Liver (tissue), 9 donors: ENCODE results near the gene ARHGEF4. TPM values are rescaled to one million over a fixed set of nuclear protein-coding genes. Genes with fewer than 3 reads are reported as not detected.

Experiments used
- DNase-seq: peaks from one replicate; pipeline ENCODE4 v3.0.0-alpha.2; 2017; ENCODE audit warnings: low spot score
- H3K27ac ChIP-seq, 2 donors: one replicate each; pipeline ENCODE4 v1.7.0; 2013; ENCODE audit warnings: inconsistent platforms in 2 of 2, low read length in 2 of 2, control low read depth in 1 of 2, low read depth in 1 of 2, mild to moderate bottlenecking in 1 of 2
- H3K27me3 ChIP-seq, 4 donors: one replicate each; pipeline versions ENCODE4 v1.6.1 to v1.7.0; 2013; ENCODE audit warnings: low read length in 3 of 4, inconsistent platforms in 1 of 4, mild to moderate bottlenecking in 1 of 4, moderate library complexity in 1 of 4; ENCODE audit not compliant: control insufficient read depth in 4 of 4, insufficient read depth in 4 of 4
- H3K36me3 ChIP-seq, 4 donors: one replicate each; pipeline versions ENCODE4 v1.6.1 to v1.7.0; 2013; ENCODE audit warnings: low read length in 3 of 4, mild to moderate bottlenecking in 3 of 4, low read depth in 1 of 4, moderate library complexity in 1 of 4; ENCODE audit not compliant: control insufficient read depth in 4 of 4, insufficient read depth in 3 of 4
- H3K4me1 ChIP-seq, 4 donors: one replicate each; pipeline versions ENCODE4 v1.6.1 to v1.7.0; 2013; ENCODE audit warnings: low read length in 3 of 4, mild to moderate bottlenecking in 3 of 4, moderate library complexity in 1 of 4; ENCODE audit not compliant: control insufficient read depth in 4 of 4, insufficient read depth in 4 of 4
- H3K4me3 ChIP-seq, 3 donors: one replicate each; pipeline versions ENCODE4 v1.6.1 to v1.7.0; 2013; ENCODE audit warnings: low read length in 3 of 3, control low read depth in 1 of 3, low read depth in 1 of 3, mild to moderate bottlenecking in 1 of 3
- H3K9ac ChIP-seq, 2 donors: one replicate each; pipeline ENCODE4 v1.7.0; 2013; ENCODE audit warnings: low read length in 2 of 2, mild to moderate bottlenecking in 2 of 2, moderate library complexity in 2 of 2, control low read depth in 1 of 2, low read depth in 1 of 2
- H3K9me3 ChIP-seq, 4 donors: one replicate each; pipeline versions ENCODE4 v1.6.1 to v1.7.0; 2013; ENCODE audit warnings: low read length in 3 of 4; ENCODE audit not compliant: control insufficient read depth in 4 of 4
- EGR1 ChIP-seq, 2 donors: IDR thresholded peaks; 2 replicates each; pipeline ENCODE4 v1.6.1; 2016 to 2018; ENCODE audit warnings: antibody characterized with exemption in 2 of 2, low read depth in 2 of 2
- FOXA1 ChIP-seq: IDR thresholded peaks from 2 replicates; pipeline ENCODE4 v1.6.1; 2016; ENCODE audit warnings: antibody characterized with exemption
- FOXA2 ChIP-seq: IDR thresholded peaks from 2 replicates; pipeline ENCODE4 v1.6.1; 2016; ENCODE audit warnings: antibody characterized with exemption
- GABPA ChIP-seq, 2 donors: IDR thresholded peaks in 1 of 2; conservative IDR thresholded peaks in 1 of 2; 2 replicates each; pipeline ENCODE4 v1.6.1; 2016; ENCODE audit warnings: antibody characterized with exemption in 2 of 2, mild to moderate bottlenecking in 1 of 2, moderate library complexity in 1 of 2
- HNF4A ChIP-seq, 2 donors: conservative IDR thresholded peaks; 2 replicates each; pipeline ENCODE4 v1.6.1; 2016; ENCODE audit warnings: antibody characterized with exemption in 2 of 2, mild to moderate bottlenecking in 2 of 2
- HNF4G ChIP-seq: IDR thresholded peaks from 2 replicates; pipeline ENCODE4 v1.6.1; 2016; ENCODE audit warnings: antibody characterized with exemption
- JUND ChIP-seq, 2 donors: IDR thresholded peaks; 2 replicates each; pipeline ENCODE4 v1.6.1; 2016; ENCODE audit warnings: antibody characterized with exemption in 2 of 2
- NR2F2 ChIP-seq: IDR thresholded peaks from 2 replicates; pipeline ENCODE4 v1.6.1; 2016; ENCODE audit warnings: antibody characterized with exemption
- RAD21 ChIP-seq, 2 donors: IDR thresholded peaks; 2 replicates each; pipeline ENCODE4 v1.6.1; 2016; ENCODE audit warnings: antibody characterized with exemption in 2 of 2, mild to moderate bottlenecking in 2 of 2
- RXRA ChIP-seq, 2 donors: IDR thresholded peaks; 2 replicates each; pipeline ENCODE4 v1.6.1; 2017 to 2018; ENCODE audit warnings: antibody characterized with exemption in 2 of 2, mild to moderate bottlenecking in 1 of 2
- SP1 ChIP-seq: IDR thresholded peaks from 2 replicates; pipeline ENCODE4 v1.6.1; 2018; ENCODE audit warnings: antibody characterized with exemption, mild to moderate bottlenecking
- TAF1 ChIP-seq: conservative IDR thresholded peaks from 2 replicates; pipeline ENCODE4 v1.6.1; 2016; ENCODE audit warnings: antibody characterized with exemption, mild to moderate bottlenecking
- YY1 ChIP-seq: IDR thresholded peaks from 2 replicates; pipeline ENCODE4 v1.6.1; 2016; ENCODE audit warnings: antibody characterized with exemption, mild to moderate bottlenecking
- WGBS: extraction: QIAGEN DNeasy Blood & Tissue Kit; methylation state at CpG from one replicate; pipeline ENCODE4 v1.1.7; 2013; 5-methylcytosine and 5-hydroxymethylcytosine counted together
- polyA plus RNA-seq, 2 donors: library from polyadenylated mRNA; stranded (reverse) in 1 of 2; unstranded in 1 of 2; fragments of 200-250 nt in 1 of 2; fragments of >200 nt in 1 of 2; fragmentation: Nextera tagmentation in 1 of 2; extraction: Ambion mirVana in 1 of 2; gene quantifications; one replicate each; pipeline versions ENCODE4 v1.2.1 to v1.2.3, GENCODE V29; 2013 to 2015
- total RNA-seq, 2 donors: library from RNA; depleted of rRNA; stranded (reverse); fragments of >200 nt; gene quantifications; one replicate each; pipeline ENCODE4 v1.2.3, GENCODE V29; 2014
- TF ChIP-seq, protein P1 (sequence below): IDR thresholded peaks from 2 replicates; pipeline ENCODE4 v1.6.1; 2016; ENCODE audit warnings: antibody characterized with exemption
- TF ChIP-seq, protein P2 (sequence below): IDR thresholded peaks from 2 replicates; pipeline ENCODE4 v1.6.1; 2016; ENCODE audit warnings: antibody characterized with exemption
- TF ChIP-seq, protein P3 (sequence below): IDR thresholded peaks from 2 replicates; pipeline ENCODE4 v1.6.1; 2016; ENCODE audit warnings: antibody characterized with exemption
- TF ChIP-seq, protein P4 (sequence below): fragments of 150-350 bp; IDR thresholded peaks from 2 replicates; pipeline ENCODE4 v1.5.1; 2017; ENCODE audit warnings: improper control_type of control experiment, low read depth, low read length; ENCODE audit not compliant: missing input control
- TF ChIP-seq, protein P5 (sequence below): IDR thresholded peaks from 2 replicates; pipeline ENCODE4 v1.6.1; 2016; ENCODE audit warnings: antibody characterized with exemption, mild to moderate bottlenecking
- donor health status: healthy.
- donor health status: healthy.
- donor health status: healthy.
- donor health status: healthy.
- donor health status: healthy.

The ARHGEF4 gene
- total and polyA plus RNA-seq, 4 donors = 0.08 TPM; not detected in 2

DNA sequence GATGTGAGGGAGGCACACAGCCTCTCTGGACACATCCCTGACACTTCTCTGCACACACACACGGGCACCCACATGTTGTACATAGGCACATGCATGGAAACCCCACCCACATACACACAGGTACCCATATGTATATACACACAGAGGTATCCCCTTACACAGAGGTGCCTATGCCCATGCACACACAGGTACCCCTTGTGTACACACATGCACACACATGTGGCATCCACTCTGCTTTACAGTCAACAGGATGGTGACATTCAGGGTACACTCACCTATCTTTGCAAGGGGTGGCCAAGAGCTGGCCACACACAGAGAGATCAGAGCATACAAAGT, 197.0 kb downstream of the ARHGEF4 start:
- whole genome bisulfite sequencing = 57% methylated on average over 1 of the region's 1 CpG
- DNase-seq = no peak
- H3K4me1 ChIP-seq = peaks cover 3 to 5% (median 5%) of the 10 kb centered on the region in 4 donors
- no peaks in the 10 kb centered on the region for H3K9me3 ChIP-seq
- TF ChIP-seq FOXA1 (no peak), FOXA2 (no peak), GABPA (IDR thresholded peaks at IDR 0.05 in 1 of 2, conservative IDR thresholded peaks at IDR 0.05 in 1 of 2) (no peak), TAF1 (no peak), RAD21 (IDR thresholded peaks at IDR 0.05) (no peak), HNF4A (conservative IDR thresholded peaks at IDR 0.05) (no peak), HNF4G (no peak), RXRA (IDR thresholded peaks at IDR 0.05) (no peak), YY1 (no peak), JUND (IDR thresholded peaks at IDR 0.05) (no peak), EGR1 (IDR thresholded peaks at IDR 0.05; ENCODE audit: low read depth in 2 of 2) (no peak), NR2F2 (no peak), SP1 (no peak)
- TF ChIP-seq, protein P1, sequence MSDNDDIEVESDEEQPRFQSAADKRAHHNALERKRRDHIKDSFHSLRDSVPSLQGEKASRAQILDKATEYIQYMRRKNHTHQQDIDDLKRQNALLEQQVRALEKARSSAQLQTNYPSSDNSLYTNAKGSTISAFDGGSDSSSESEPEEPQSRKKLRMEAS = no peak
- TF ChIP-seq, protein P2, sequence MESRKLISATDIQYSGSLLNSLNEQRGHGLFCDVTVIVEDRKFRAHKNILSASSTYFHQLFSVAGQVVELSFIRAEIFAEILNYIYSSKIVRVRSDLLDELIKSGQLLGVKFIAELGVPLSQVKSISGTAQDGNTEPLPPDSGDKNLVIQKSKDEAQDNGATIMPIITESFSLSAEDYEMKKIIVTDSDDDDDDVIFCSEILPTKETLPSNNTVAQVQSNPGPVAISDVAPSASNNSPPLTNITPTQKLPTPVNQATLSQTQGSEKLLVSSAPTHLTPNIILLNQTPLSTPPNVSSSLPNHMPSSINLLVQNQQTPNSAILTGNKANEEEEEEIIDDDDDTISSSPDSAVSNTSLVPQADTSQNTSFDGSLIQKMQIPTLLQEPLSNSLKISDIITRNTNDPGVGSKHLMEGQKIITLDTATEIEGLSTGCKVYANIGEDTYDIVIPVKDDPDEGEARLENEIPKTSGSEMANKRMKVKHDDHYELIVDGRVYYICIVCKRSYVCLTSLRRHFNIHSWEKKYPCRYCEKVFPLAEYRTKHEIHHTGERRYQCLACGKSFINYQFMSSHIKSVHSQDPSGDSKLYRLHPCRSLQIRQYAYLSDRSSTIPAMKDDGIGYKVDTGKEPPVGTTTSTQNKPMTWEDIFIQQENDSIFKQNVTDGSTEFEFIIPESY = no peak
- TF ChIP-seq, protein P3, sequence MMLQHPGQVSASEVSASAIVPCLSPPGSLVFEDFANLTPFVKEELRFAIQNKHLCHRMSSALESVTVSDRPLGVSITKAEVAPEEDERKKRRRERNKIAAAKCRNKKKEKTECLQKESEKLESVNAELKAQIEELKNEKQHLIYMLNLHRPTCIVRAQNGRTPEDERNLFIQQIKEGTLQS = no peak
- TF ChIP-seq, protein P4, sequence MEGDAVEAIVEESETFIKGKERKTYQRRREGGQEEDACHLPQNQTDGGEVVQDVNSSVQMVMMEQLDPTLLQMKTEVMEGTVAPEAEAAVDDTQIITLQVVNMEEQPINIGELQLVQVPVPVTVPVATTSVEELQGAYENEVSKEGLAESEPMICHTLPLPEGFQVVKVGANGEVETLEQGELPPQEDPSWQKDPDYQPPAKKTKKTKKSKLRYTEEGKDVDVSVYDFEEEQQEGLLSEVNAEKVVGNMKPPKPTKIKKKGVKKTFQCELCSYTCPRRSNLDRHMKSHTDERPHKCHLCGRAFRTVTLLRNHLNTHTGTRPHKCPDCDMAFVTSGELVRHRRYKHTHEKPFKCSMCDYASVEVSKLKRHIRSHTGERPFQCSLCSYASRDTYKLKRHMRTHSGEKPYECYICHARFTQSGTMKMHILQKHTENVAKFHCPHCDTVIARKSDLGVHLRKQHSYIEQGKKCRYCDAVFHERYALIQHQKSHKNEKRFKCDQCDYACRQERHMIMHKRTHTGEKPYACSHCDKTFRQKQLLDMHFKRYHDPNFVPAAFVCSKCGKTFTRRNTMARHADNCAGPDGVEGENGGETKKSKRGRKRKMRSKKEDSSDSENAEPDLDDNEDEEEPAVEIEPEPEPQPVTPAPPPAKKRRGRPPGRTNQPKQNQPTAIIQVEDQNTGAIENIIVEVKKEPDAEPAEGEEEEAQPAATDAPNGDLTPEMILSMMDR = no peak
- TF ChIP-seq, protein P5, sequence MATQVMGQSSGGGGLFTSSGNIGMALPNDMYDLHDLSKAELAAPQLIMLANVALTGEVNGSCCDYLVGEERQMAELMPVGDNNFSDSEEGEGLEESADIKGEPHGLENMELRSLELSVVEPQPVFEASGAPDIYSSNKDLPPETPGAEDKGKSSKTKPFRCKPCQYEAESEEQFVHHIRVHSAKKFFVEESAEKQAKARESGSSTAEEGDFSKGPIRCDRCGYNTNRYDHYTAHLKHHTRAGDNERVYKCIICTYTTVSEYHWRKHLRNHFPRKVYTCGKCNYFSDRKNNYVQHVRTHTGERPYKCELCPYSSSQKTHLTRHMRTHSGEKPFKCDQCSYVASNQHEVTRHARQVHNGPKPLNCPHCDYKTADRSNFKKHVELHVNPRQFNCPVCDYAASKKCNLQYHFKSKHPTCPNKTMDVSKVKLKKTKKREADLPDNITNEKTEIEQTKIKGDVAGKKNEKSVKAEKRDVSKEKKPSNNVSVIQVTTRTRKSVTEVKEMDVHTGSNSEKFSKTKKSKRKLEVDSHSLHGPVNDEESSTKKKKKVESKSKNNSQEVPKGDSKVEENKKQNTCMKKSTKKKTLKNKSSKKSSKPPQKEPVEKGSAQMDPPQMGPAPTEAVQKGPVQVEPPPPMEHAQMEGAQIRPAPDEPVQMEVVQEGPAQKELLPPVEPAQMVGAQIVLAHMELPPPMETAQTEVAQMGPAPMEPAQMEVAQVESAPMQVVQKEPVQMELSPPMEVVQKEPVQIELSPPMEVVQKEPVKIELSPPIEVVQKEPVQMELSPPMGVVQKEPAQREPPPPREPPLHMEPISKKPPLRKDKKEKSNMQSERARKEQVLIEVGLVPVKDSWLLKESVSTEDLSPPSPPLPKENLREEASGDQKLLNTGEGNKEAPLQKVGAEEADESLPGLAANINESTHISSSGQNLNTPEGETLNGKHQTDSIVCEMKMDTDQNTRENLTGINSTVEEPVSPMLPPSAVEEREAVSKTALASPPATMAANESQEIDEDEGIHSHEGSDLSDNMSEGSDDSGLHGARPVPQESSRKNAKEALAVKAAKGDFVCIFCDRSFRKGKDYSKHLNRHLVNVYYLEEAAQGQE = no peak
- no peak overlapping the region for H3K4me3 ChIP-seq
- H3K36me3 ChIP-seq = no peaks in the 10 kb centered on the region
- no peak overlapping the region for H3K27ac ChIP-seq
- peaks cover 0 to 15% (median under 1%) of the 10 kb centered on the region in 4 donors for H3K27me3 ChIP-seq
- H3K9ac ChIP-seq = no peak overlapping the region
